Measurements from ENCODE around the gene POU3F4.

POU3F4 gene

GRCh38 chrX:83508006-83508405 is at the start of gene POU3F4:
POU3F4 (plus strand) TSS chrX:83508290; CDS start chrX:83508325, 35 bp downstream.
- DNase-seq, result no peak

GRCh38 chrX:83469551-83469950 is 38.5 kb upstream of the POU3F4 start:
- DNase-seq, result no peak

- DNase-seq, result no peak
Observed at GRCh38 chrX:83495898-83496297, 12.2 kb upstream of the POU3F4 start.

GRCh38 chrX:83501003-83501402 is 7.1 kb upstream of the POU3F4 start:
- no peak for DNase-seq

GRCh38 chrX:83501530-83501929 is 6.6 kb upstream of the POU3F4 start:
- no peak for DNase-seq

- DNase-seq, result no peak
Observed at GRCh38 chrX:83504721-83505479, 3.2 kb upstream of the POU3F4 start.

- no peak for DNase-seq
Observed at GRCh38 chrX:83508526-83509253, 600 bp downstream of the POU3F4 start.

GRCh38 chrX:83509254-83509801 is 1.2 kb downstream of the POU3F4 start:
- DNase-seq, result no peak

GRCh38 chrX:83510510-83511062 is 2.5 kb downstream of the POU3F4 start:
- DNase-seq, result no peak

GRCh38 chrX:83511208-83511607 is 3.1 kb downstream of the POU3F4 start:
- no peak for DNase-seq

- no peak for DNase-seq
Observed at GRCh38 chrX:83512111-83512510, 4.0 kb downstream of the POU3F4 start.

GRCh38 chrX:83516597-83516996 is 8.5 kb downstream of the POU3F4 start:
- DNase-seq, result no peak

- no peak for DNase-seq
Observed at GRCh38 chrX:83521905-83522304, 13.8 kb downstream of the POU3F4 start.

- DNase-seq, result no peak
Observed at GRCh38 chrX:83529950-83530349, 21.9 kb downstream of the POU3F4 start.

- no peak for DNase-seq
Observed at GRCh38 chrX:83535417-83536196, 27.5 kb downstream of the POU3F4 start.

Data from activated CD8-positive, alpha-beta memory T cell treated with anti-CD3 and anti-CD28 coated beads, Interleukin-2, amount 50 U/mL, for 4 hours (primary cell).